Smooth muscle cell (in vitro differentiated cells): ENCODE data around the gene MYO10. TPM values are rescaled to one million over a fixed set of nuclear protein-coding genes. Genes with fewer than 3 reads are reported as not detected.
"Not testable (repeated sequence)": the region's sequence is repeated elsewhere in the genome, so short reads cannot be mapped to it uniquely, and the experiment has no call there.

Experiments
- DNase-seq: peaks from one replicate; lab custom pipeline; 2025; ENCODE audit not compliant: unreplicated experiment; lab: John Stamatoyannopoulos, UW
- H2AFZ ChIP-seq: fragments of 200-600 bp; sonication (generic); 2 replicates; pipeline ENCODE4 v1.6.0; 2016; ENCODE audit warnings: antibody characterized with exemption, low read depth, mild to moderate bottlenecking
- H3F3A ChIP-seq: fragments of 200-600 bp; sonication (generic); 2 replicates; pipeline ENCODE4 v1.6.0; 2017; ENCODE audit warnings: antibody characterized with exemption, low read depth
- H3K27ac ChIP-seq: fragments of 200-600 bp; sonication (generic); 2 replicates; pipeline ENCODE4 v1.5.1; 2016; ENCODE audit warnings: low read depth, mild to moderate bottlenecking
- H3K27me3 ChIP-seq: fragments of 200-600 bp; sonication (generic); 2 replicates; pipeline ENCODE4 v1.6.1; 2016; ENCODE audit warnings: low read depth, mild to moderate bottlenecking
- H3K36me3 ChIP-seq: fragments of 200-600 bp; sonication (generic); 2 replicates; pipeline ENCODE4 v1.5.1; 2016; ENCODE audit warnings: low read depth
- H3K4me1 ChIP-seq: fragments of 200-600 bp; sonication (generic); 2 replicates; pipeline ENCODE4 v1.5.1; 2016; ENCODE audit warnings: low read depth
- H3K4me2 ChIP-seq: fragments of 200-600 bp; sonication (generic); 2 replicates; pipeline ENCODE4 v1.6.0; 2016; ENCODE audit warnings: mild to moderate bottlenecking
- H3K4me3 ChIP-seq: fragments of 200-600 bp; sonication (generic); 2 replicates; pipeline ENCODE4 v1.5.1; 2016; ENCODE audit warnings: mild to moderate bottlenecking
- H3K79me2 ChIP-seq: fragments of 200-600 bp; sonication (generic); 2 replicates; pipeline ENCODE4 v1.6.0; 2016; ENCODE audit warnings: low read depth, mild to moderate bottlenecking
- H3K9ac ChIP-seq: fragments of 200-600 bp; sonication (generic); 2 replicates; pipeline ENCODE4 v1.6.0; 2016; ENCODE audit warnings: low read depth
- H3K9me3 ChIP-seq: fragments of 200-600 bp; sonication (generic); replicated peaks from 2 replicates; pipeline ENCODE4 v1.5.1; 2016; ENCODE audit warnings: low read depth
- H4K20me1 ChIP-seq: fragments of 200-600 bp; sonication (generic); 2 replicates; pipeline ENCODE4 v1.6.0; 2016; ENCODE audit warnings: low read depth
- CTCF ChIP-seq: fragments of 200-600 bp; sonication (generic); IDR thresholded peaks from 2 replicates; pipeline ENCODE4 v1.5.1; 2017; ENCODE audit warnings: borderline replicate concordance, mild to moderate bottlenecking, antibody characterized with exemption; ENCODE audit not compliant: insufficient read depth, poor library complexity, severe bottlenecking
- WGBS: methylation state at CpG from one replicate; pipeline ENCODE4 v1.1.7; 2016; ENCODE audit warnings: low lambda C conversion rate; 5-methylcytosine and 5-hydroxymethylcytosine counted together
- polyA plus RNA-seq: library from polyadenylated mRNA; unstranded; fragments of >200 nt; fragmentation: Nextera tagmentation; extraction: Ambion mirVana; gene quantifications from 2 replicates; pipeline ENCODE4 v1.2.1, GENCODE V29; 2016
- total RNA-seq: library from RNA; depleted of rRNA; stranded (reverse); fragments of >200 nt; gene quantifications from 2 replicates; pipeline ENCODE4 v1.2.3, GENCODE V29; 2014

MYO10 gene
- total and polyA plus RNA-seq, 2 experiments from 2014 or later = 76.4 to 96.8 TPM

DNA sequence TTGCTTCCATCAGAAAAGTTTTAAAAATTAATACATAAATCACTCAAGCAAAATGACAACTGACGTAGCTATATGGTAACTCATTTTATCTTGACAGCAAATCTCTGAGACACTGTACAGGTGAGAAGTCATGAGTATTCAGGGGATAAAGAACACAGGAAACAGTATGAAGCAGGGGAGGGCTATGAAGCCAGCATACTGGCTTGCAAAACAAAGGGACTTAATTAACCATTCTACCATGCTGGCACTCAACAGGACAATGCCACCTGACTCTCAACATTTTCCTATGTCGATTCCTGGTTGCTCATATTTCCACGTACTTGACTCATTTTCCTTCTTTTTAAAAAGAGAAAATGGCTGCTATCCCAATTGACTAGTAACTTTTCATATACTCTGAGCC, 167.9 kb downstream of the MYO10 start:
- peaks cover 17% of the 10 kb centered on the region for H3K79me2 ChIP-seq

DNA sequence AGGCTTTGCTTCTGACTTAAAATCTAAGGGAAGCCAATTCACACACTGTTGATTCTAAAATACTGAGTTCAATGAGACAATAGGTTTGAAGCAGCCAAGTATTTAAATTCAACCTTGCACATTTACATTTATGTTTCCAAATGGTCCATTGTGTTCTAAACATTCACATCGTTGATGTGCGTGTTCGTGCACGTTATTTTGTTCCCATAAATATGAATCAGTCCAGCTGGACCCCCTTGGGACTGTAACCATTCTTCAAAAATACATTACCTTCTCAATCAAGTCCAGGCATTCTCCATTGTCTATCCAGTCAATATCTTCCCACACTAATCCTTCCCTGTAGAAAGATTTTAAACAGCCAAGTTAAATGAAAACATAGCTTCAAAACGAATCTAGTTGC, 172.9 kb downstream of the MYO10 start:
- Histone ChIP-seq H3K27me3 (no peaks in the 10 kb centered on the region), H3K9ac (no peak overlapping the region), H3K4me1 (no peaks in the 10 kb centered on the region), H3F3A (no peaks in the 10 kb centered on the region), H4K20me1 (peaks cover 89% of the 10 kb centered on the region), H2AFZ (no peak overlapping the region), H3K27ac (no peak overlapping the region), H3K36me3 (peaks cover 50% of the 10 kb centered on the region), H3K9me3 (no peaks in the 10 kb centered on the region), H3K79me2 (no peaks in the 10 kb centered on the region), H3K4me3 (no peak overlapping the region), H3K4me2 (no peak overlapping the region)
- WGBS = 94% methylated on average over 5 of the region's 5 CpGs
- TF ChIP-seq CTCF = no peak
- no peak for DNase-seq

More for the DNA sequence above, 167.9 kb downstream of the MYO10 start:
- H3K9ac ChIP-seq = no peak overlapping the region
- H3K4me2 ChIP-seq = no peak overlapping the region
- H4K20me1 ChIP-seq = peaks cover 98% of the 10 kb centered on the region
- H3K4me3 ChIP-seq = no peak overlapping the region
- TF ChIP-seq CTCF = no peak
- no peak overlapping the region for H2AFZ ChIP-seq
- H3K27ac ChIP-seq = no peak overlapping the region
- H3K36me3 ChIP-seq = peaks cover 39% of the 10 kb centered on the region
- no peaks in the 10 kb centered on the region for H3F3A ChIP-seq
- no peaks in the 10 kb centered on the region for H3K9me3 ChIP-seq
- no peaks in the 10 kb centered on the region for H3K4me1 ChIP-seq
- WGBS = 91% methylated on average over 3 of the region's 3 CpGs
- no peaks in the 10 kb centered on the region for H3K27me3 ChIP-seq
- DNase-seq = no peak

DNA sequence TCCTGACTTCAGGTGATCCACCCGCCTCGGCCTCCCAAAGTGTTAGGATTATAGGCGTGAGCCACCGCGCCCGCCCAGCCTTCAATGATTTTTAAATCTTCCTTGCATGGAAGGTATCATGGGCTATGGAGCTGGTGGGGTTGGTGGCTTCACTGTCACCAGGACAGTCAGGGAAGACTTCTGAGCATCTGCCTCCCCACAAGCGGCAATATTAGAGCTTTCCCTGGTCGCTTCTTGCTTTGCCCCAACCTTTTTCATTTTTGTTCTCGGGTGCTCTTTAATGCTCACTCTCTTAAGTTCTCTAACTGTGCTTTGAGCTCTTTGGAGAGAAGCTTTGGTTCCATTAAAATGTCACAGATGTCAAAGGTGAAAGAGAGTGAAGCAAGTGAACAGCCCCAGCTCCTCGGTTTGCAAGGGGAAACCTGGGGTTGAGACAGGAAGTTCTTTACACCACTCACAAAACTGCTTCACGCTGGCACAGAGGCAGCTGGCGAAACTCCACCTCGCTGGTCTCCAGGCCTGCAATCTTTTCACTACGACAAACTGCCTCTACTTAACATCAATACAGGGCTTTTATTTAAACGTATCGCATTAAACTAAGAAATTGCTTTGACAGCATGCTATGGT, 176.8 kb downstream of the MYO10 start:
- Histone ChIP-seq H3K9me3 (no peaks in the 10 kb centered on the region), H3K27ac (no peak overlapping the region), H3K27me3 (no peaks in the 10 kb centered on the region), H3K79me2 (no peaks in the 10 kb centered on the region), H3K4me1 (peaks cover 16% of the 10 kb centered on the region), H3F3A (no peaks in the 10 kb centered on the region), H3K4me3 (no peak overlapping the region), H2AFZ (no peak overlapping the region), H3K4me2 (no peak overlapping the region), H4K20me1 (peaks cover 83% of the 10 kb centered on the region), H3K36me3 (peaks cover 45% of the 10 kb centered on the region), H3K9ac (no peak overlapping the region)
- 93% methylated on average over 16 of the region's 16 CpGs for WGBS
- DNase-seq = no peak
- no peak for TF ChIP-seq CTCF

DNA sequence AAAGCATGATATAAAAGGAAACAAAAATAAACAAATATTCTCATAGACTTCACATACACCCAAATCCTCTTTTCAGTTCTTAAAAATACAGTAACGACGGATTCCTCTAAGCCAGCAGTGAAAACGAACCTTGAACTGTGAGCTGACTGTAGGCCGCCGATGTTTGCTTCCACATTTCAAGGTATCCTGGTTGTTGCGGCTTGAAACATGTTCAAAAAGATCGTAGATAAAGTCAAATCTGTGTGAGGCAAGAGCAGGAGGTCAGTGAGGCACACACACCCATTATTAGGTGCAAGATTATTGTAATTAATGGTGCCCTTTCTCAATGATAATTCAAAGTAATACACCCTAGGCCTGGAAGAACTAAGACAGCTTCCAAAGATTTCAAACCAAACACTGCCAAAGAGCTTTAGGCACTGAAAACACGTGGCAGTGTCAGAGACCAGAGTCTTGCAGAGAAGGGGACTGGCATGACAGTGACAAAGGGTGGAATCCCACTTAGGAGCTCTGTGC, 178.0 kb downstream of the MYO10 start:
- H3K9me3 ChIP-seq = no peaks in the 10 kb centered on the region
- no peak overlapping the region for H3K4me3 ChIP-seq
- 85% methylated on average over 8 of the region's 8 CpGs for WGBS
- no peaks in the 10 kb centered on the region for H3F3A ChIP-seq
- no peaks in the 10 kb centered on the region for H3K79me2 ChIP-seq
- H3K36me3 ChIP-seq = peaks cover 33% of the 10 kb centered on the region
- H4K20me1 ChIP-seq = peaks cover 83% of the 10 kb centered on the region
- H3K27me3 ChIP-seq = no peaks in the 10 kb centered on the region
- no peak for TF ChIP-seq CTCF
- H3K4me2 ChIP-seq = no peak overlapping the region
- no peak overlapping the region for H2AFZ ChIP-seq
- H3K4me1 ChIP-seq = peaks cover 24% of the 10 kb centered on the region
- DNase-seq = no peak
- no peak overlapping the region for H3K27ac ChIP-seq
- no peak overlapping the region for H3K9ac ChIP-seq

GRCh38 chr5:16757577-16757976, 178.5 kb downstream of the MYO10 start:
- peaks cover 24% of the 10 kb centered on the region for H3K4me1 ChIP-seq
- not testable (repeated sequence) for DNase-seq, H3K79me2 ChIP-seq, H3K4me2 ChIP-seq, H3K4me3 ChIP-seq, H3K27ac ChIP-seq, H3F3A ChIP-seq, H3K9me3 ChIP-seq, H3K9ac ChIP-seq, H2AFZ ChIP-seq, H3K27me3 ChIP-seq
- H4K20me1 ChIP-seq = peaks cover 84% of the 10 kb centered on the region
- 97% methylated on average over 6 of the region's 6 CpGs for WGBS
- peaks cover 31% of the 10 kb centered on the region for H3K36me3 ChIP-seq
